ENCODE data around the gene CEBPZOS. TPM values are rescaled to one million over a fixed set of nuclear protein-coding genes. Genes with fewer than 3 reads are reported as not detected.

CEBPZOS gene
- total RNA-seq, 1 donor from 2014 or later, result not detected

GRCh38 chr2:37226863-37227262 is 30.6 kb downstream of the CEBPZOS start:
- peaks cover 18% of the 10 kb centered on the region for H3K4me1 Mint-ChIP-seq (ENCODE audit: unreplicated experiment)
- H3K27ac Mint-ChIP-seq (ENCODE audit: unreplicated experiment), result no peak overlapping the region
- no peaks in the 10 kb centered on the region for H3K27me3 Mint-ChIP-seq (ENCODE audit: unreplicated experiment)
- no peaks in the 10 kb centered on the region for H3K9me3 Mint-ChIP-seq (ENCODE audit: unreplicated experiment)
- no peak overlapping the region for H3K4me3 Mint-ChIP-seq (ENCODE audit: unreplicated experiment)
- DNase-seq (ENCODE audit: extremely low spot score, unreplicated experiment), result no peak
- no peak for TF ChIP-seq CTCF (IDR thresholded peaks at IDR 0.05)
- peaks cover 38% of the 10 kb centered on the region for H3K36me3 Mint-ChIP-seq (ENCODE audit: unreplicated experiment)

GRCh38 chr2:37228788-37229187 is 32.5 kb downstream of the CEBPZOS start:
- Mint-ChIP-seq H3K9me3 (ENCODE audit: unreplicated experiment) (no peaks in the 10 kb centered on the region), H3K4me3 (ENCODE audit: unreplicated experiment) (no peak overlapping the region), H3K27ac (ENCODE audit: unreplicated experiment) (no peak overlapping the region), H3K4me1 (ENCODE audit: unreplicated experiment) (peaks cover 18% of the 10 kb centered on the region), H3K36me3 (ENCODE audit: unreplicated experiment) (peaks cover 25% of the 10 kb centered on the region), H3K27me3 (ENCODE audit: unreplicated experiment) (no peaks in the 10 kb centered on the region)
- no peak for TF ChIP-seq CTCF (IDR thresholded peaks at IDR 0.05)
- no peak for DNase-seq (ENCODE audit: extremely low spot score, unreplicated experiment)

- Mint-ChIP-seq H3K4me3 (ENCODE audit: unreplicated experiment) (no peak overlapping the region), H3K27me3 (ENCODE audit: unreplicated experiment) (no peaks in the 10 kb centered on the region), H3K9me3 (ENCODE audit: unreplicated experiment) (no peaks in the 10 kb centered on the region), H3K36me3 (ENCODE audit: unreplicated experiment) (peaks cover 30% of the 10 kb centered on the region), H3K27ac (ENCODE audit: unreplicated experiment) (no peak overlapping the region), H3K4me1 (ENCODE audit: unreplicated experiment) (peaks cover 16% of the 10 kb centered on the region)
- no peak for DNase-seq (ENCODE audit: extremely low spot score, unreplicated experiment)
- TF ChIP-seq CTCF (IDR thresholded peaks at IDR 0.05), result no peak
Observed at GRCh38 chr2:37230581-37230980, 34.3 kb downstream of the CEBPZOS start.

- H3K4me1 Mint-ChIP-seq (ENCODE audit: unreplicated experiment), result peaks cover 13% of the 10 kb centered on the region
- DNase-seq (ENCODE audit: extremely low spot score, unreplicated experiment), result peak; percentile 93
- no peak within 1 kb of the TSS for H3K4me3 Mint-ChIP-seq (ENCODE audit: unreplicated experiment)
- H3K36me3 Mint-ChIP-seq (ENCODE audit: unreplicated experiment), result peaks cover 32% of the 10 kb centered on the region
- no peaks in the 10 kb centered on the region for H3K9me3 Mint-ChIP-seq (ENCODE audit: unreplicated experiment)
- no peak for TF ChIP-seq CTCF (IDR thresholded peaks at IDR 0.05)
- H3K27ac Mint-ChIP-seq (ENCODE audit: unreplicated experiment), result no peak within 1 kb of the TSS
- no peaks in the 10 kb centered on the region for H3K27me3 Mint-ChIP-seq (ENCODE audit: unreplicated experiment)
Observed at GRCh38 chr2:37231241-37232130, 35.2 kb downstream of the CEBPZOS start, which contains the start of the genes CEBPZ and NDUFAF7. Gene CEBPZ (minus strand): TSS chr2:37231596. CDS start chr2:37231567, 29 bp downstream. Gene NDUFAF7 (plus strand): TSS chr2:37231658. CDS start chr2:37231706, 48 bp downstream.
